Right atrium auricular region (tissue), 2 donors: ENCODE measurements around the gene MAP4K1. TPM values are rescaled to one million over a fixed set of nuclear protein-coding genes. Genes with fewer than 3 reads are reported as not detected.

Experiments
- DNase-seq: peaks from one replicate; pipeline ENCODE4 v3.0.0-alpha.2; 2019; ENCODE audit warnings: low spot score
- H3K27ac ChIP-seq, 2 donors: fragments of 200-600 bp; sonication (generic); 1 replicate in 1 of 2; 2 replicates in 1 of 2; pipeline ENCODE4 v1.5.1; 2016 to 2019
- H3K27me3 ChIP-seq, 2 donors: fragments of 200-600 bp; sonication (generic); one replicate each; pipeline versions ENCODE4 v1.5.1 to v1.6.0; 2017 to 2019
- H3K36me3 ChIP-seq: fragments of 200-600 bp; sonication (generic); one replicate; pipeline ENCODE4 v1.5.1; 2016
- H3K4me1 ChIP-seq, 2 donors: fragments of 200-600 bp; sonication (generic); one replicate each; pipeline versions ENCODE4 v1.5.1 to v1.6.0; 2017 to 2019
- H3K4me3 ChIP-seq, 2 donors: fragments of 200-600 bp; sonication (generic); 1 replicate in 1 of 2; 2 replicates in 1 of 2; pipeline ENCODE4 v1.5.1; 2017 to 2019; ENCODE audit warnings: mild to moderate bottlenecking in 1 of 2, moderate library complexity in 1 of 2
- H3K9me3 ChIP-seq, 2 donors: fragments of 200-600 bp; sonication (generic); one replicate each; pipeline ENCODE4 v1.5.1; 2019
- CTCF ChIP-seq, 2 donors: fragments of 200-600 bp; sonication (generic); IDR thresholded peaks; one replicate each; pipeline ENCODE4 v1.5.1; 2019; ENCODE audit warnings: antibody characterized with exemption in 2 of 2
- total RNA-seq, 2 donors: library from RNA; depleted of rRNA; stranded (reverse); fragments of >200 nt; gene quantifications; one replicate each; pipeline ENCODE4 v1.1.0, GENCODE V29; 2016

Gene MAP4K1
- 1 to 10 TPM in 1 of 2 donors, under 1 TPM in 1; 0.83 to 4.2 TPM for total RNA-seq

DNA sequence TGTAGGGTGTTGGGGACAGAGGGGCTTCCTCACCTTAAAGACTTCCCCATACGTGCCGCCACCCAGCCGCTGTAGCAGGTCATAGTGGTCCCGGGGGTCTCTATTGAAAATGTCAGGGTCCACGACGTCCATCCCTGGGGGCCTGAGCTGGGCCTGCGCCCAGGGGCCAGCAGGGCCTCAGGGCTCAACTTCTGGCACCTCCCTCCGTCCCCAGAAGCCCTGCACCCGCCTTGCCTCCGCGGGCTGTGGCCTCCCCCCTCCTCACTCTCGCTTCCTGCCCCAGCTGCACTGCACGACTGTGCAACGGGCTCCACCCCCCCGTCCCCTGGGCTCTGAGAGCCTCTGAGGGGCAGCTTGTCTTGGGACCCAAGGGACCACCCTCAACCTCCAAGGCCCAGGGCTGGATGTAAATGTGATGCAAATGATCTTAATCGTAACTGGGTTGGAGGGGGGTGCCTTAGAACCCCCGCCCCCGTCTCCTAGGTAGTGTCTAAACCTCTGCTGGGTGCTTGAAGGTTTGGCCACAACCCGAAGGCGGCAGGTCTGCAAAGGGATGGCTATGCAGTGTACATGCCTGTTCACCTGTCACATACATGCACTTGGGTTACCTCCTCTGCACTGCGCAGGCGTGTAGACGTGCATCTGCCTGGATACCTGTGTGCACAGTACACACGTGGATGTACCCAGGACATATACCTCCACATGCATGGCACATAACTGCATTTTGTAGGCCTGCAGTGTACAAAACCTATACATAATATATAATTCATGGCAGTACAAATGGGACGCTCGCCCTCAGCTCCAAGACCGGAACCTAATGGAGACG, at the start of gene MAP4K1:
Gene MAP4K1 (minus strand): TSS at position 190 of the 826 bp plus-strand sequence. CDS start 58 bp downstream, at position 132.
- H3K9me3 ChIP-seq: no peaks in the 10 kb centered on the region
- peak within 1 kb of the TSS; percentile 92 to 99 for H3K4me3 ChIP-seq
- H3K36me3 ChIP-seq: peaks cover 27% of the 10 kb centered on the region
- no peaks in the 10 kb centered on the region for H3K27me3 ChIP-seq
- no peak for DNase-seq
- no peak for TF ChIP-seq CTCF (IDR thresholded peaks at IDR 0.05)
- H3K4me1 ChIP-seq: peaks cover 0 to 23% of the 10 kb centered on the region in 2 donors
- H3K27ac ChIP-seq: peak within 1 kb of the TSS; percentile 66 to 93

GRCh38 chr19:38666663-38667511, 49.1 kb upstream of the MAP4K1 start:
- H3K27ac ChIP-seq: peak overlapping the region; percentile 97 to 98
- no peak overlapping the region for H3K4me3 ChIP-seq
- no peaks in the 10 kb centered on the region for H3K27me3 ChIP-seq
- no peaks in the 10 kb centered on the region for H3K36me3 ChIP-seq
- DNase-seq: peak; percentile 74
- no peaks in the 10 kb centered on the region for H3K9me3 ChIP-seq
- peaks cover 0 to 100% of the 10 kb centered on the region in 2 donors for H3K4me1 ChIP-seq
- TF ChIP-seq CTCF (IDR thresholded peaks at IDR 0.05): no peak

DNA sequence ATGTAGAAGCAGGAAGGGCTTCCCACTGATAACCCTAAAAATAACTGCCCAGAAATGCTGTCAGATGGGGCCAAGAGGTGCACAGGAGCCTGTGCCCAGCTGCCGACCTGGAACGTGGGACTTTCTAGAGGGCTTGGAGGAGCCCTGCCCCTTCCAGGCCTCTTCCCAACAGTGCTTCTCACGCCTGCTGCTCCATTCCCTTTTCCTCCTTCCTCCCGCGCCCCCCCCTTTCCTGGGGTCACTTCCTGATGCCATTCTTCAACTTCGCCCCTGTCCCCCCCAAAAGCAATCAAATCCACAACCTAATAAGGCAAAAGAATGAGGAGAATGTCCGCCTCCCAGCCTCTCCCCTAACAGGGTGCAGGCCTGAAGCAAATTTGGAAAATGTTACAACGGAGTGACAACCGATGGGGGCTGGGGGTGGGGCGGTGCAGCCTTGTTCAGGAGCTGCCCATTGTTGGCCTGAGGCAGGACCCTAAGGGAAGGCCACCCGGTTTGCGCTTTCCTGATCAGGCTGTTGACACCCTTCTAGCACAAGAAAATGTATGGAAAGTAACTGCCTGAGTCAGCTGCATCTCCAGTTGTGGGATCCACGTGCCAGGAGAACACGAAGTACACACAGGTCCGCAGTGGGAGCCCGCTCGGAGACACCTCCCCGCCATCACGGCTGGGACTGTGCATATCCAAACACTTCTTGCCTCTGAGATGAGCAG, 48.4 kb upstream of the MAP4K1 start:
- Histone ChIP-seq H3K27me3 (no peaks in the 10 kb centered on the region), H3K4me1 (peaks cover 0 to 100% of the 10 kb centered on the region in 2 donors), H3K27ac (peak overlapping the region; percentile 97 to 98), H3K4me3 (no peak overlapping the region), H3K9me3 (no peaks in the 10 kb centered on the region), H3K36me3 (peaks cover 5% of the 10 kb centered on the region)
- DNase-seq: peak; percentile 82
- TF ChIP-seq CTCF (IDR thresholded peaks at IDR 0.05): no peak

DNA sequence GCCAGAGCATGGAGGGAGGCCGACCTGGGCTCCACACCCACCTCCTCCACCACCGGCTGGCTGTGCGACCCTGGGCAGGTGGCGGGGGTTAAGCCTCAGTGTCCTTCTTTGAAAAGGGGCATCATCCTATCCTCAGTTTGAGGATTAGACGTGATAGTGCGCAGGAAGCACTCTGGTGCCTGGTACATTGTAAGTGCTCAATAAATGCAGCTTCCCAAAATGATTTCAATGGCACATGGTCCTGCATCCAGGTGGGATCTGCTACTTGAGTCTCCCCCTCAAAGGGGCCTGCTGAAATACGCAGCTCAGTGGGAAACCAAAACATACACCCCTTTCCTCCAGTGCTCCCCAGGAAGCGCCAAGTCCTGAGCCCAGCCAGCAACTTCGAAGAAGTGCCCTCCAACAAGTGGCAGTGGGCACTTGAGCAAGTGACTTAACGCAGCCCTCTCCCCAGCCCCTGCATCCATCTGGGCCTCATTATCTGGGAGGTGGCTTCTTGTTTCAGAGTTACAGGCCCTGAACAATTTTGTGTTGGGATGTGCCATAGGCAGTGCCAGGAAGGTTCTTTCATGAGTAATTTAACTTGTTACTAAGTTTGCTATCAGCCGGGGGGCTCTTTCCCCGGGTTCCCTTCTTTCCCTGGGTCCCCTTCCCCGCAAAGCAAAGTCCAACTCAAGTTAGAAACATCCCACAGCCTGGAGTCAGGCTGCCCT, 47.6 kb upstream of the MAP4K1 start:
- Histone ChIP-seq H3K36me3 (peaks cover 12% of the 10 kb centered on the region), H3K27me3 (no peaks in the 10 kb centered on the region), H3K4me3 (no peak overlapping the region), H3K4me1 (peaks cover 0 to 100% of the 10 kb centered on the region in 2 donors), H3K9me3 (no peaks in the 10 kb centered on the region), H3K27ac (peak overlapping the region; percentile 97 to 98)
- DNase-seq: no peak
- no peak for TF ChIP-seq CTCF (IDR thresholded peaks at IDR 0.05)
